ENCODE measurements around the gene ZNF746. TPM values are rescaled to one million over a fixed set of nuclear protein-coding genes. Genes with fewer than 3 reads are reported as not detected.

The ZNF746 gene
- total RNA-seq, 1 experiment from 2014 or later = 22.2 TPM

DNA sequence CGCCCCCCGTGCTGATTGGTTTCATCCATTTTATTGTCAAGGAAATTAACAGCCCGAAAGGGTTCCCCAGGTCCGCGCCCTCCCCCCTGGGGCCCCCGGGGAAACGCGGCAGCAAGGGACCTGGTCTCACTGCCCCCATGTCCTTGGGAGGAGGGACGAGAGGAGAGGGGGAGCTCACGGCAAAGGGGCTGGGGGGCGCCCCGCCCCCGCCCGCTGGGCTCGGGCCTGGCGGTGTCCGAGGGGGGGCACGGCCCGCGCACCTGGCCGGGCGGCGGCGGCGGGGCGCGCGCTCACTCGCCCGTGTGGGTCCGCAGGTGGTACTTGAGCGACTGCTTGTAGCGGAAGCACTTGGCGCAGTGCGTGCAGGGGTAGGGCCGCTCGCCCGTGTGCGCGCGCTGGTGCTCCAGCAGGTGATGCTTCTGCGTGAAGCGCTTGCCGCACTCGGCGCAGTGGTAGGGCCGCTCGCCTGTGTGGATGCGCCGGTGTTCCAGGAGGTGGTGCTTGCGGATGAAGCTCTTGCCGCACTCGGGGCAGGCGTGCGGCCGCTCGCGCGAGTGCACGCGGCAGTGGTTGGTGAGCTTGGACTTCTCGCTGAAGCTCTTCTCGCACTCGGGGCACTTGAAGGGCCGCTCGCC is 66.0 kb downstream of the ZNF746 start:
- CTCF ChIA-PET = no interaction called here
- H3K9me3 ChIP-seq (ENCODE audit: control insufficient read depth, insufficient read depth, low read depth, low read length) = no peaks in the 10 kb centered on the region

DNA sequence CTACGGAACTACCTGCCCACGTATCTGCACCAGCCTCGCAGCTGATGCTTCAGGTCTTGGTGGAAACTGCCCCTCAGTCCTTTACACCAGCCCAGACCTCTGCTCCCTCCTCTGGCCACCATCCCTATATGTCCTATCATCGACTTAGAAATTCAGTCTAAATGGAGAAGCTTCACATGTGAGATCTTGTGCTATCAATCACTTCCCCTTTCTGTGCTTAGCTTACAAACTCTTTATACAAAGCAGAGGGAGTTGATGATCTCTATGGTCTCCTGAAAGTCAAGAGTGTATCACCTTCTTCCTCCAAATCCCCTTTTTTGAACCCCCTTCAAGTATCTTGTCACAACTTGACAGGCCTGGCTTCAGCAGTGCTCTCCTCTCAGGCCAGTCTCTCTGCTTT is 67.4 kb downstream of the ZNF746 start:
- H3K36me3 ChIP-seq (ENCODE audit: control insufficient read depth, insufficient read depth, low read length) = no peaks in the 10 kb centered on the region
- H3K27ac ChIP-seq (ENCODE audit: low read length) = no peak overlapping the region
- POLR2A ChIA-PET = interaction anchor here (0.6 kb wide), 1 partner anchor 145 kb away, joined by 3 read pairs; no protein-coding TSS in a partner anchor
- ATAC-seq (no peak), DNase-seq (ENCODE audit: low read depth, low spot score) (no peak)
- intact Hi-C loops (cut with micrococcal nuclease; ENCODE audit: unreplicated experiment) = no loop called here
- TF ChIP-seq SIN3A (IDR thresholded peaks at IDR 0.05; ENCODE audit: borderline replicate concordance, insufficient read depth, low read depth, low read length) = no peak
- no peak for TF ChIP-seq REST (IDR thresholded peaks at IDR 0.05; ENCODE audit: insufficient read depth in 1 of 2, low read depth in 2 of 2, low read length in 1 of 2)
- TF ChIP-seq POLR2AphosphoS5 (IDR thresholded peaks at IDR 0.05; ENCODE audit: low read depth, low read length) = no peak
- no peak for TF ChIP-seq CTCF (IDR thresholded peaks at IDR 0.05)
- TF ChIP-seq TCF7L2 (IDR thresholded peaks at IDR 0.05; ENCODE audit: low read depth, low read length) = no peak
- no peaks in the 10 kb centered on the region for H3K27me3 ChIP-seq (ENCODE audit: control insufficient read depth, insufficient read depth, low read length)
- no TSS peak for BruUV-seq (replicated peaks)
- in situ Hi-C loops (cut with HindIII; ENCODE audit: low pct_unique_long_range_greater_than_20kb, low sequenced_read_pairs) = no loop called here
- H3K4me1 ChIP-seq (ENCODE audit: control insufficient read depth, insufficient read depth, low read length) = no peaks in the 10 kb centered on the region
- no peak overlapping the region for H3K4me3 ChIP-seq (ENCODE audit: low read depth in 2 of 2, low read length in 2 of 2)
- CTCF ChIA-PET = no interaction called here
- H3K9me3 ChIP-seq (ENCODE audit: control insufficient read depth, insufficient read depth, low read depth, low read length) = no peaks in the 10 kb centered on the region

More for the DNA sequence above, 66.0 kb downstream of the ZNF746 start:
- Histone ChIP-seq H3K4me3 (ENCODE audit: low read depth in 2 of 2, low read length in 2 of 2) (no peak overlapping the region), H3K27ac (ENCODE audit: low read length) (no peak overlapping the region), H3K4me1 (ENCODE audit: control insufficient read depth, insufficient read depth, low read length) (no peaks in the 10 kb centered on the region), H3K36me3 (ENCODE audit: control insufficient read depth, insufficient read depth, low read length) (peaks cover 3% of the 10 kb centered on the region), H3K27me3 (ENCODE audit: control insufficient read depth, insufficient read depth, low read length) (no peaks in the 10 kb centered on the region)
- no peak for ATAC-seq
- intact Hi-C loops (cut with micrococcal nuclease; ENCODE audit: unreplicated experiment) (no loop called here), in situ Hi-C loops (cut with HindIII; ENCODE audit: low pct_unique_long_range_greater_than_20kb, low sequenced_read_pairs) (no loop called here)
- BruUV-seq (replicated peaks) = no TSS peak
- no peak for DNase-seq (ENCODE audit: low read depth, low spot score)
- POLR2A ChIA-PET = no interaction called here
- no peak for TF ChIP-seq CTCF (IDR thresholded peaks at IDR 0.05)
- no peak for TF ChIP-seq TCF7L2 (IDR thresholded peaks at IDR 0.05; ENCODE audit: low read depth, low read length)
- TF ChIP-seq SIN3A (IDR thresholded peaks at IDR 0.05; ENCODE audit: borderline replicate concordance, insufficient read depth, low read depth, low read length) = no peak
- TF ChIP-seq REST (IDR thresholded peaks at IDR 0.05; ENCODE audit: insufficient read depth in 1 of 2, low read depth in 2 of 2, low read length in 1 of 2) = no peak
